Gastrocnemius medialis (tissue), 4 donors: ENCODE results near the gene OR1K1.

Experiments used
- POLR2A ChIP-seq, 2 donors: fragments of 450-650 bp; IDR thresholded peaks; one replicate each; pipeline ENCODE4 v1.6.1; 2017; ENCODE audit warnings: antibody characterized with exemption in 2 of 2, mild to moderate bottlenecking in 2 of 2, moderate library complexity in 2 of 2
- TF ChIP-seq, protein P1 (sequence below), 5 experiments: fragments of 450-650 bp in 3 of 5; fragments of 200-600 bp in 2 of 5; sonication (generic) in 2 of 5; IDR thresholded peaks in 4 of 5; conservative IDR thresholded peaks in 1 of 5; 1 replicate in 4 of 5; 2 replicates in 1 of 5; pipeline ENCODE4 v1.5.1; 2016 to 2019; ENCODE audit warnings: antibody characterized with exemption in 5 of 5, mild to moderate bottlenecking in 3 of 5, moderate library complexity in 3 of 5

GRCh38 chr9:122789256-122790046 is 10.5 kb upstream of the OR1K1 start:
- TF ChIP-seq, protein P1, sequence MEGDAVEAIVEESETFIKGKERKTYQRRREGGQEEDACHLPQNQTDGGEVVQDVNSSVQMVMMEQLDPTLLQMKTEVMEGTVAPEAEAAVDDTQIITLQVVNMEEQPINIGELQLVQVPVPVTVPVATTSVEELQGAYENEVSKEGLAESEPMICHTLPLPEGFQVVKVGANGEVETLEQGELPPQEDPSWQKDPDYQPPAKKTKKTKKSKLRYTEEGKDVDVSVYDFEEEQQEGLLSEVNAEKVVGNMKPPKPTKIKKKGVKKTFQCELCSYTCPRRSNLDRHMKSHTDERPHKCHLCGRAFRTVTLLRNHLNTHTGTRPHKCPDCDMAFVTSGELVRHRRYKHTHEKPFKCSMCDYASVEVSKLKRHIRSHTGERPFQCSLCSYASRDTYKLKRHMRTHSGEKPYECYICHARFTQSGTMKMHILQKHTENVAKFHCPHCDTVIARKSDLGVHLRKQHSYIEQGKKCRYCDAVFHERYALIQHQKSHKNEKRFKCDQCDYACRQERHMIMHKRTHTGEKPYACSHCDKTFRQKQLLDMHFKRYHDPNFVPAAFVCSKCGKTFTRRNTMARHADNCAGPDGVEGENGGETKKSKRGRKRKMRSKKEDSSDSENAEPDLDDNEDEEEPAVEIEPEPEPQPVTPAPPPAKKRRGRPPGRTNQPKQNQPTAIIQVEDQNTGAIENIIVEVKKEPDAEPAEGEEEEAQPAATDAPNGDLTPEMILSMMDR (IDR thresholded peaks at IDR 0.05 in 4 of 5, conservative IDR thresholded peaks at IDR 0.05 in 1 of 5), result no peak
- no peak for TF ChIP-seq POLR2A (IDR thresholded peaks at IDR 0.05)
